Mesothelial cell of epicardium (in vitro differentiated cells): ENCODE results near the gene PIP4K2B. TPM values are rescaled to one million over a fixed set of nuclear protein-coding genes. Genes with fewer than 3 reads are reported as not detected.
"Not testable (repeated sequence)": the region's sequence is repeated elsewhere in the genome, so short reads cannot be mapped to it uniquely, and the experiment has no call there.

Source experiments
- DNase-seq, 2 experiments: peaks; one replicate each; pipeline ENCODE4 v3.0.0; 2021; ENCODE audit warnings: low spot score in 2 of 2; ENCODE audit not compliant: unreplicated experiment in 2 of 2
- H3K27ac Mint-ChIP-seq: 2 replicates; pipeline ENCODE4 v1.8.0; 2021; ENCODE audit warnings: mixed read lengths
- H3K27me3 Mint-ChIP-seq: 2 replicates; pipeline ENCODE4 v1.8.0; 2021; ENCODE audit warnings: low read depth, mixed read lengths
- H3K36me3 Mint-ChIP-seq: 2 replicates; pipeline ENCODE4 v1.8.0; 2021; ENCODE audit warnings: mixed read lengths
- H3K4me1 Mint-ChIP-seq: 2 replicates; pipeline ENCODE4 v1.8.0; 2021; ENCODE audit warnings: mixed read lengths
- H3K4me3 Mint-ChIP-seq: 2 replicates; pipeline ENCODE4 v1.8.0; 2021; ENCODE audit warnings: mild to moderate bottlenecking, moderate library complexity, mixed read lengths
- H3K9me3 Mint-ChIP-seq: 2 replicates; pipeline ENCODE4 v1.8.0; 2021; ENCODE audit warnings: mixed read lengths
- total RNA-seq: library from RNA; stranded (reverse); gene quantifications from 3 replicates; pipeline ENCODE4 v1.2.1, GENCODE V29; 2021
- TF ChIP-seq, protein P1 (sequence below): fragments of 200-600 bp; sonication (generic); IDR thresholded peaks from one replicate; pipeline ENCODE4 v1.5.0; 2021; ENCODE audit warnings: antibody characterized with exemption; ENCODE audit not compliant: unreplicated experiment

PIP4K2B gene
- total RNA-seq, 1 donor from 2014 or later, result 81.1 TPM

DNA sequence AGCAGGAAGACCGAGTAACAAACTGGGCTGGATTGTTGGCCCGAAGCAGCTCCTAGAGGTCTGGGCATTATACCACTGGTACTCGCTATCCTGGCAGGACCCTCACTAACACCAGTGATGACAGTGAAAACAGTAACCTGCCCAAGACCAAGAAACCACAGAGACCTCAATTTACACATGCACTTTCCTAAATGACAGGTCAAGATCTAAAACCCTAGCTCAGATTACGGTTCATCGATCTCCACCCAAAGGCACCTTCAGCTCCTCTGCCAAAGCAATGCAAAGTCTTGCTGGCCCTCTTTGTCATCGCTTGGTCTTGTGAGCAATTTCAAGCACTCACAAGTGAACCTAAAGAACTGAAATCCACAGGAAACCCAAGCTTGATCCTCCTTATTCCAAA is 1.5 kb downstream of the PIP4K2B start:
- Mint-ChIP-seq H3K27me3 (no peaks in the 10 kb centered on the region), H3K4me1 (peaks cover 31% of the 10 kb centered on the region), H3K36me3 (peaks cover 29% of the 10 kb centered on the region), H3K4me3 (peak overlapping the region; percentile 98), H3K27ac (peak overlapping the region; percentile 98), H3K9me3 (no peaks in the 10 kb centered on the region)
- DNase-seq, result no peak
- TF ChIP-seq, protein P1, sequence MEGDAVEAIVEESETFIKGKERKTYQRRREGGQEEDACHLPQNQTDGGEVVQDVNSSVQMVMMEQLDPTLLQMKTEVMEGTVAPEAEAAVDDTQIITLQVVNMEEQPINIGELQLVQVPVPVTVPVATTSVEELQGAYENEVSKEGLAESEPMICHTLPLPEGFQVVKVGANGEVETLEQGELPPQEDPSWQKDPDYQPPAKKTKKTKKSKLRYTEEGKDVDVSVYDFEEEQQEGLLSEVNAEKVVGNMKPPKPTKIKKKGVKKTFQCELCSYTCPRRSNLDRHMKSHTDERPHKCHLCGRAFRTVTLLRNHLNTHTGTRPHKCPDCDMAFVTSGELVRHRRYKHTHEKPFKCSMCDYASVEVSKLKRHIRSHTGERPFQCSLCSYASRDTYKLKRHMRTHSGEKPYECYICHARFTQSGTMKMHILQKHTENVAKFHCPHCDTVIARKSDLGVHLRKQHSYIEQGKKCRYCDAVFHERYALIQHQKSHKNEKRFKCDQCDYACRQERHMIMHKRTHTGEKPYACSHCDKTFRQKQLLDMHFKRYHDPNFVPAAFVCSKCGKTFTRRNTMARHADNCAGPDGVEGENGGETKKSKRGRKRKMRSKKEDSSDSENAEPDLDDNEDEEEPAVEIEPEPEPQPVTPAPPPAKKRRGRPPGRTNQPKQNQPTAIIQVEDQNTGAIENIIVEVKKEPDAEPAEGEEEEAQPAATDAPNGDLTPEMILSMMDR, result no peak

DNA sequence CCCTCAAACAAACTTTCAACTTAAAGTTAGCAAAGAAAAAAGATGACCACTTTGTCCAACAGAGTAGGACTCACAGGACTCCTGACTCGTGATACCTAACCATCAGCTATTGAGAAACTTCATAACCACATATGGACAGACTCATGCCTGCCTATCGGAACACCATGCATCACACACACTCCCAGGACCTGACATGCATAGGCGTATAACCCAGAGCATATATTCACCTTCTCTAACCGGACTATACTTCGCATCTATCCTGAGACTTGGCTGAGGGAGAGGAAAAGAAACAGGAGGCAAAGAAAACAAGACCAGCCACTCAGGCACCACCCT is 2.2 kb downstream of the PIP4K2B start:
- Mint-ChIP-seq H3K9me3 (no peaks in the 10 kb centered on the region), H3K36me3 (peaks cover 27% of the 10 kb centered on the region), H3K27ac (peak overlapping the region; percentile 60), H3K4me3 (peak overlapping the region; percentile 43), H3K27me3 (no peaks in the 10 kb centered on the region), H3K4me1 (peaks cover 31% of the 10 kb centered on the region)
- no peak for DNase-seq
- TF ChIP-seq, protein P1, result no peak

DNA sequence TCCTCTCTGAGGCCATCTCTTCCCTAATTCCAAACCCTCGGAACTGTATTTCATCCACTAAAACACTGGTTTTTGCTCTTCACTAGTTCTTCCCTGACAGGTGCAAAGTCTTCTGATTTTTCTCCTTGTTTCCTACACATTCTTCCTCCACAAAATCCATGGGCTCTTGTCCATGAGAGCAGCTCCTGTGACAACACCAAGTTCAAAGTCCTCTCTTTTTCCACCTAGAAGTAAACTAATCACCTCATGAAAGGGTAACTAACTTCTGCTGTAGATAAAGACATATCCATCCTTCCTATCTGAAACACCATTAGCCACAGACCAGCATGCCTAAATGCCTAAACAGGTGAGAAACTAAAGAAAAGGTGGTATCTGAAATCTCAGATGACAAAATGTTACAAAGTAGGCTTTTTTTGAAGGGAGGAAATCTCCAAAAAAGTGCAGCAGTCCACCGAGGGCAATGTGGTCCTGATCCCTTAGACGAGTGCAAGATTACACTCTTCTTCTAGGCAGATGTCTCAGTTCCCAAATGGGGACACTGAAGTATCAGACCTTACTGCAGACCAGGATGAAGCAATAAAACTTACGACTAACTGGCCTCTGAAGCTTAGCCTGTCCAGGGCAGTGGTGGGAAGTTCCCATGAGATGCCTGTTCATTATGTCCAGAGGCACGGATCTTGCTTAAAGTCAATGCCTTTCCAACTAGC is 2.8 kb downstream of the PIP4K2B start:
- DNase-seq, result no peak
- Mint-ChIP-seq H3K36me3 (peaks cover 24% of the 10 kb centered on the region), H3K27ac (no peak overlapping the region), H3K4me3 (peak overlapping the region; percentile 43), H3K4me1 (peaks cover 31% of the 10 kb centered on the region), H3K27me3 (no peaks in the 10 kb centered on the region), H3K9me3 (no peaks in the 10 kb centered on the region)
- TF ChIP-seq, protein P1, result no peak

DNA sequence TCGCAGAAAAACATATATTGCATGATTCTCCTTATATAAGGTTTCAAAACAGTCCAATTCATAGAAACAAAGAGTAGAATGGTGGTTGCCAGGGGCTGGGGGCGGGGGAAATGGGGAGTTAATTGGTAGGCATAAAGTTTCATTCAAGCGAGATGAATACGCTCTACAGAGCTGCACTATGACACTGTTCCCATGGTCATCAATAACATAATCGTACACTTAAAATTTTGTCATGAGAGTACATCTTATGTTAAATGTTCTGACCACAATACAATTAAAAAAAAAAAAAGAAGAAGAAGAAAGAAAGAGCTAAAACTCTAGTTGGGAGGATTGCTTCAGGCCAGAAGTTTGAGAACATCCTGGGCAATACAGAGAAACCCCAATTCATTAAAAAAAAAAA is 5.1 kb downstream of the PIP4K2B start:
- Mint-ChIP-seq H3K36me3 (peaks cover 17% of the 10 kb centered on the region), H3K4me1 (peaks cover 32% of the 10 kb centered on the region), H3K9me3 (no peaks in the 10 kb centered on the region), H3K4me3 (no peak overlapping the region), H3K27me3 (no peaks in the 10 kb centered on the region), H3K27ac (no peak overlapping the region)
- no peak for DNase-seq
- TF ChIP-seq, protein P1, result no peak

DNA sequence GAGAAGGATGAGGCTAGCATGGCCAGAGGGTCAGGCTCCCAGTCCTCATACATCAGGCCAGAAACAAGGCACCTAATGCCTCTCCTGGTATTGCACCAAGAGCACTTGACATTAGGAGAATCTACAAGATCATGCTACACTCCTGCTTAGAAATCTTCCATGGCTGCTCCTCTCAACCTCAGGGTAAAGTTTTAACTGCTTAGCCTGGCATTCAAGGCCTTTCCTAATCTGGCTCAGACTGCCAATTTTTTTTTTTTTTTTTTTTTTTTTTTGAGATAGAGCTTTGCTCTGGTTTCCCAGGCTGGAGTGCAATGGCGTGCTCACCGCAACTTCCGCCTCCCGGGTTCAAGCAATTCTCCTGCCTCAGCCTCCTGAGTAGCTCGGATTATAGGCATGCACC is 8.2 kb downstream of the PIP4K2B start:
- H3K9me3 Mint-ChIP-seq, result no peaks in the 10 kb centered on the region
- TF ChIP-seq, protein P1, result no peak
- no peaks in the 10 kb centered on the region for H3K27me3 Mint-ChIP-seq
- H3K4me3 Mint-ChIP-seq, result no peak overlapping the region
- H3K36me3 Mint-ChIP-seq, result peaks cover 15% of the 10 kb centered on the region
- peaks cover 9% of the 10 kb centered on the region for H3K4me1 Mint-ChIP-seq
- no peak for DNase-seq
- H3K27ac Mint-ChIP-seq, result peak overlapping the region; percentile 23

DNA sequence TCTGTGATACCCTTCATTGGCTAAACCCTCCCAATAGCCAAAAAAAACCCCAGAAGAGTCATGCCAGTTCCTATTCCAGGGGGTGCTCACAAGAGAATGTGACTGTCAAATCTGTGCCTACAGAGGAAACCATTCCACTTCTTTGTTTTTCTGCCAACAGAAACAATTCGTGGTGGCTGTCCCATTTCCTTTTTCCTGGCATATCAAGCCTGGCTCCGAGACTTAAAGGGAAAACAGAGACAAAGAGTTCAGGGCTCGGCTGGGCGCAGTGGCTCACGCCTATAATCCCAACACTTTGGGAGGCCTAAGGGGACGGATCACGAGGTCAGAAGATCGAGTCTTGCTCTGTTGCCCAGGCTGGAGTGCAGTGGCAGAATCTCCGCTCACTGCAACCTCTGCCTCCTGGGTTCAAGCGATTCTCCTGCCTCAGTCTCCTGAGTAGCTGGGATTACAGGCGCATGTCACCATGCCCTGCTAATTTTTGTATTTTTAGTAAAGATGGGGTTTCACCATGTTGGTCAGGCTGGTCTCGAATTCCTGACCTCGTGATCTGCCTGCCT is 9.1 kb downstream of the PIP4K2B start:
- not testable (repeated sequence) for H3K4me1 Mint-ChIP-seq, H3K27me3 Mint-ChIP-seq, H3K9me3 Mint-ChIP-seq, DNase-seq, H3K4me3 Mint-ChIP-seq
- H3K36me3 Mint-ChIP-seq, result peaks cover 18% of the 10 kb centered on the region
- H3K27ac Mint-ChIP-seq, result peak overlapping the region; percentile 75
